Lower lobe of right lung (tissue), 2 donors: ENCODE results near the gene BAD. TPM values are rescaled to one million over a fixed set of nuclear protein-coding genes. Genes with fewer than 3 reads are reported as not detected.

Source experiments
- ATAC-seq, 2 donors: fragments of 200-7000 bp; cut with Tn5 transposase; one replicate each; pipeline ENCODE4 v1.9.1; 2020 to 2022; ENCODE audit warnings: mild to moderate bottlenecking in 2 of 2, moderate library complexity in 2 of 2
- DNase-seq: peaks from one replicate; pipeline ENCODE4 v3.0.0-alpha.2; 2020
- H3K27ac ChIP-seq: fragments of 200-600 bp; one replicate; pipeline ENCODE4 v1.8.0; 2022
- H3K27me3 ChIP-seq: fragments of 200-600 bp; one replicate; pipeline ENCODE4 v1.8.0; 2022; ENCODE audit warnings: low read depth
- H3K36me3 ChIP-seq: fragments of 200-600 bp; one replicate; pipeline ENCODE4 v1.8.0; 2022; ENCODE audit warnings: mild to moderate bottlenecking
- H3K4me1 ChIP-seq: fragments of 200-600 bp; one replicate; pipeline ENCODE4 v1.8.0; 2022
- H3K4me3 ChIP-seq: fragments of 200-600 bp; one replicate; pipeline ENCODE4 v1.8.0; 2022; ENCODE audit warnings: mild to moderate bottlenecking
- H3K9me3 ChIP-seq: fragments of 200-600 bp; one replicate; pipeline ENCODE4 v1.8.0; 2022
- CTCF ChIP-seq: fragments of 200-600 bp; IDR thresholded peaks from one replicate; pipeline ENCODE4 v1.8.0; 2022; ENCODE audit warnings: antibody characterized with exemption, mild to moderate bottlenecking
- intact Hi-C: fragments of 100-400 bp; cut with DNase I; formaldehyde crosslinking; loops from one replicate; pipeline ENCODE4 v1.11.0; 2022
- total RNA-seq: library from RNA; stranded (reverse); fragmentation: NEBNext Ultra II Directional; extraction: Animal tissue kit (Norgen Biotek cat#: 25700); gene quantifications from one replicate; pipeline ENCODE4 v1.2.1, GENCODE V29; 2021
- donor health status: DM: no; HTN: yes; CAD: no; lungs with severe emphysema.

The BAD gene
- total RNA-seq, 1 donor from 2014 or later, result 51.6 TPM

- H3K27me3 ChIP-seq, result peaks cover 7% of the 10 kb centered on the region
- peak within 1 kb of the TSS; percentile 96 for H3K27ac ChIP-seq
- H3K4me3 ChIP-seq, result peak within 1 kb of the TSS; percentile 75
- no peak for TF ChIP-seq CTCF
- H3K36me3 ChIP-seq, result peaks cover 9% of the 10 kb centered on the region
- H3K4me1 ChIP-seq, result peaks cover 34% of the 10 kb centered on the region
- no peaks in the 10 kb centered on the region for H3K9me3 ChIP-seq
- intact Hi-C loops, result no loop called here
- peak; percentile 100 for DNase-seq
- peak; percentile 93 to 96 for ATAC-seq
These were observed 20.7 kb upstream of the BAD start, which contains the start of gene ESRRA for GRCh38 chr11:64305075-64305690. Gene ESRRA (plus strand): TSS chr11:64305524. CDS start chr11:64307180, 1,656 bp downstream.

- peak; percentile 66 to 72 for ATAC-seq
- intact Hi-C loops, result no loop called here
These were observed 20.0 kb upstream of the BAD start for GRCh38 chr11:64304316-64305072.

GRCh38 chr11:64304032-64304315, 19.5 kb upstream of the BAD start:
- ATAC-seq (no peak), DNase-seq (no peak)
- intact Hi-C loops, result no loop called here
- Histone ChIP-seq H3K27me3 (peaks cover 19% of the 10 kb centered on the region), H3K4me3 (peak overlapping the region; percentile 75), H3K4me1 (peaks cover 46% of the 10 kb centered on the region), H3K36me3 (peaks cover 9% of the 10 kb centered on the region), H3K27ac (peak overlapping the region; percentile 96), H3K9me3 (no peaks in the 10 kb centered on the region)
- no peak for TF ChIP-seq CTCF

More at GRCh38 chr11:64304316-64305072, 20.0 kb upstream of the BAD start:
- H3K9me3 ChIP-seq, result no peaks in the 10 kb centered on the region
- H3K27me3 ChIP-seq, result peaks cover 14% of the 10 kb centered on the region
- peaks cover 9% of the 10 kb centered on the region for H3K36me3 ChIP-seq
- peak; percentile 87 for TF ChIP-seq CTCF
- H3K4me3 ChIP-seq, result peak overlapping the region; percentile 75
- peaks cover 41% of the 10 kb centered on the region for H3K4me1 ChIP-seq
- peak; percentile 97 for DNase-seq
- peak overlapping the region; percentile 96 for H3K27ac ChIP-seq

- peak overlapping the region; percentile 75 for H3K4me3 ChIP-seq
- ATAC-seq, result no peak
- peak overlapping the region; percentile 96 for H3K27ac ChIP-seq
- DNase-seq, result no peak
- intact Hi-C loops, result no loop called here
- TF ChIP-seq CTCF, result no peak
- H3K36me3 ChIP-seq, result peaks cover 9% of the 10 kb centered on the region
- H3K4me1 ChIP-seq, result peaks cover 48% of the 10 kb centered on the region
- H3K9me3 ChIP-seq, result no peaks in the 10 kb centered on the region
- H3K27me3 ChIP-seq, result peaks cover 25% of the 10 kb centered on the region
These were observed 18.9 kb upstream of the BAD start for GRCh38 chr11:64303109-64304031.

- Histone ChIP-seq H3K27ac (peak within 1 kb of the TSS; percentile 34), H3K4me1 (peaks cover 33% of the 10 kb centered on the region), H3K9me3 (no peaks in the 10 kb centered on the region), H3K27me3 (peaks cover 59% of the 10 kb centered on the region), H3K4me3 (peak within 1 kb of the TSS; percentile 51), H3K36me3 (no peaks in the 10 kb centered on the region)
- intact Hi-C loops, result no loop called here
- no peak for ATAC-seq
- DNase-seq, result no peak
- TF ChIP-seq CTCF, result no peak
These were observed 15.6 kb upstream of the BAD start, which contains the start of gene CATSPERZ for GRCh38 chr11:64299847-64300648. Gene CATSPERZ (plus strand): TSS chr11:64300358. CDS start chr11:64300411, 53 bp downstream.
